GM23338 (cell line): ENCODE results near the gene GPR142. TPM values are rescaled to one million over a fixed set of nuclear protein-coding genes. Genes with fewer than 3 reads are reported as not detected.
"Not testable (repeated sequence)": the region's sequence is repeated elsewhere in the genome, so short reads cannot be mapped to it uniquely, and the experiment has no call there.

ENCODE experiments used
- ATAC-seq: fragments of 200-7000 bp; cut with Tn5 transposase; 3 replicates; pipeline ENCODE4 v1.9.1; 2020
- DNase-seq: peaks from one replicate; pipeline ENCODE4 v3.0.0-alpha.2; 2015; ENCODE audit warnings: low spot score
- H2AFZ ChIP-seq: fragments of 200-600 bp; sonication (generic); 2 replicates; pipeline ENCODE4 v1.8.0; 2016; ENCODE audit warnings: antibody characterized with exemption, mild to moderate bottlenecking, moderate library complexity
- H3F3A ChIP-seq: fragments of 200-600 bp; sonication (generic); replicated peaks from 2 replicates; pipeline ENCODE4 v1.8.0; 2017; ENCODE audit warnings: antibody characterized with exemption, mixed run types, low read depth
- H3K27ac ChIP-seq: fragments of 200-600 bp; sonication (generic); 2 replicates; pipeline ENCODE4 v1.6.1; 2016; ENCODE audit warnings: low read depth
- H3K27me3 ChIP-seq: fragments of 200-600 bp; sonication (generic); 2 replicates; pipeline ENCODE4 v1.8.0; 2016; ENCODE audit warnings: mild to moderate bottlenecking, mixed run types, moderate library complexity; ENCODE audit not compliant: insufficient read depth
- H3K36me3 ChIP-seq: fragments of 200-600 bp; sonication (generic); 2 replicates; pipeline ENCODE4 v1.8.0; 2016; ENCODE audit warnings: mild to moderate bottlenecking; ENCODE audit not compliant: insufficient read depth
- H3K4me1 ChIP-seq: fragments of 200-600 bp; sonication (generic); 2 replicates; pipeline ENCODE4 v1.8.0; 2016; ENCODE audit warnings: mild to moderate bottlenecking, moderate library complexity; ENCODE audit not compliant: insufficient read depth
- H3K4me2 ChIP-seq: fragments of 200-600 bp; sonication (generic); 2 replicates; pipeline ENCODE4 v1.7.1; 2017; ENCODE audit warnings: mixed run types
- H3K4me3 ChIP-seq: fragments of 200-600 bp; sonication (generic); 2 replicates; pipeline ENCODE4 v1.6.1; 2016; ENCODE audit warnings: mixed run types
- H3K79me2 ChIP-seq: fragments of 200-600 bp; sonication (generic); replicated peaks from 2 replicates; pipeline ENCODE4 v1.8.0; 2017; ENCODE audit warnings: mild to moderate bottlenecking; ENCODE audit not compliant: insufficient read depth
- H3K9me2 ChIP-seq: fragments of 200-600 bp; sonication (generic); 2 replicates; pipeline ENCODE4 v1.8.0; 2017; ENCODE audit not compliant: insufficient read depth
- H4K20me1 ChIP-seq: fragments of 200-600 bp; sonication (generic); replicated peaks from 2 replicates; pipeline ENCODE4 v1.8.0; 2017; ENCODE audit warnings: mild to moderate bottlenecking; ENCODE audit not compliant: insufficient read depth
- H3K27ac Mint-ChIP-seq: 2 replicates; pipeline ENCODE4 v1.8.0; 2020; ENCODE audit warnings: inconsistent platforms, mild to moderate bottlenecking, moderate library complexity, mixed read lengths
- H3K27me3 Mint-ChIP-seq: 3 replicates; pipeline ENCODE4 v1.8.0; 2022; ENCODE audit warnings: low read depth, mild to moderate bottlenecking, moderate library complexity, mixed read lengths, inconsistent platforms; ENCODE audit not compliant: insufficient read depth, poor library complexity
- H3K36me3 Mint-ChIP-seq: 3 replicates; pipeline ENCODE4 v1.8.0; 2021; ENCODE audit warnings: low read depth, mild to moderate bottlenecking, inconsistent platforms, moderate library complexity, mixed read lengths
- H3K4me1 Mint-ChIP-seq: 3 replicates; pipeline ENCODE4 v1.8.0; 2020; ENCODE audit warnings: mild to moderate bottlenecking, inconsistent platforms, mixed read lengths
- H3K4me3 Mint-ChIP-seq: 3 replicates; pipeline ENCODE4 v1.8.0; 2021; ENCODE audit warnings: moderate library complexity, mild to moderate bottlenecking, inconsistent platforms, mixed read lengths
- H3K9me3 Mint-ChIP-seq: 3 replicates; pipeline ENCODE4 v1.8.0; 2020; ENCODE audit warnings: moderate library complexity, mild to moderate bottlenecking, inconsistent platforms, mixed read lengths
- EZH2phosphoT487 ChIP-seq: fragments of 200-600 bp; sonication (generic); IDR thresholded peaks from one replicate; pipeline ENCODE4 v1.8.1; 2018; ENCODE audit warnings: antibody characterized with exemption; ENCODE audit not compliant: unreplicated experiment
- NANOG ChIP-seq: IDR thresholded peaks from 2 replicates; pipeline ENCODE4 v1.6.1; 2016; ENCODE audit warnings: antibody characterized with exemption, borderline replicate concordance
- POLR2AphosphoS5 ChIP-seq: IDR thresholded peaks from 2 replicates; pipeline ENCODE4 v1.6.1; 2016; ENCODE audit warnings: antibody characterized with exemption, low read depth
- STAT1 ChIP-seq: IDR thresholded peaks from one replicate; pipeline ENCODE4 v1.6.1; 2016; ENCODE audit warnings: antibody characterized with exemption; ENCODE audit not compliant: unreplicated experiment
- ZNF114 ChIP-seq: fragments of 250-450 bp; sonication (Bioruptor Pico); IDR thresholded peaks from 2 replicates; pipeline ENCODE4 v1.5.0; 2020; ENCODE audit warnings: mild to moderate bottlenecking, moderate library complexity
- polyA plus RNA-seq: library from polyadenylated mRNA; unstranded; fragments of >200 nt; fragmentation: Nextera tagmentation; extraction: Ambion mirVana; gene quantifications from 2 replicates; pipeline ENCODE4 v1.2.1, GENCODE V29; 2016
- total RNA-seq: library from RNA; depleted of rRNA; stranded (reverse); fragments of >200 nt; shearing (Covaris generic); gene quantifications from 2 replicates; pipeline ENCODE4 v1.2.3, GENCODE V29; 2014
- TF ChIP-seq, protein P1 (sequence below): IDR thresholded peaks from 2 replicates; pipeline ENCODE4 v1.6.1; 2016; ENCODE audit warnings: antibody characterized with exemption
- TF ChIP-seq, protein P2 (sequence below): IDR thresholded peaks from one replicate; pipeline ENCODE4 v1.6.1; 2018; ENCODE audit warnings: antibody characterized with exemption; ENCODE audit not compliant: unreplicated experiment

GPR142 gene
- total and polyA plus RNA-seq, 2 experiments from 2014 or later = not detected

DNA sequence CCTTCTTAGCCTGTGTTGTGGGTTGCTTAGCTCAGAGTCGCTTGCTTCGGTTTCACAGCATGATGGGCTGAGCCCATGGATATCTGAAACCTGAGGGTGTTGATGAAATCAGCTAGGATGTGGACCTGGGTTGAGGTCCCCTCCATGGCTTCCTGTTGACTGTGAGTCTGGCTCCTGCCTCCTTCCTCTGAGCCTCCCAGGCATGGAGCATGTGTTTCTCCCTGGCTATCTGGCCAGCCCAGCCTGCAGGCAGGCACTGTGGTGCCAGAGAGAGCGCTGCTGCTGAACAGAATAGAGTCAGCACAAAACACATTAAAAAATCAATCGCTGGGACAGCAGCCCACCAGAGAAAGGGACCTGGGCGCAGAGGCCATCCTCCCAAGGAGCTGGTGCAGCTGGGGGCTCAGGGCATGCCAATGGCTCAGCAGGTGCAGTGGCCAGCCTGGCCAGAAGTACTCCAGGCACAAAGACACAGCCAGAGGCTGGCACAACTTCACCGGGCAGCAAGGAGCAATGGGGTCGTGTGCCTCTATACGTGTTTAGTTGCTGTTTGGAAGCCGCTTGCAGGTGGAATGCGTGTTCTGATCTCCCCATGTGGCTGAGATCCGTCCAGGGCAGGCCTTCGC is 36.3 kb downstream of the GPR142 start (continued):
- no peak for TF ChIP-seq STAT1
- TF ChIP-seq, protein P1, sequence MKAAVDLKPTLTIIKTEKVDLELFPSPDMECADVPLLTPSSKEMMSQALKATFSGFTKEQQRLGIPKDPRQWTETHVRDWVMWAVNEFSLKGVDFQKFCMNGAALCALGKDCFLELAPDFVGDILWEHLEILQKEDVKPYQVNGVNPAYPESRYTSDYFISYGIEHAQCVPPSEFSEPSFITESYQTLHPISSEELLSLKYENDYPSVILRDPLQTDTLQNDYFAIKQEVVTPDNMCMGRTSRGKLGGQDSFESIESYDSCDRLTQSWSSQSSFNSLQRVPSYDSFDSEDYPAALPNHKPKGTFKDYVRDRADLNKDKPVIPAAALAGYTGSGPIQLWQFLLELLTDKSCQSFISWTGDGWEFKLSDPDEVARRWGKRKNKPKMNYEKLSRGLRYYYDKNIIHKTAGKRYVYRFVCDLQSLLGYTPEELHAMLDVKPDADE = no peak
- TF ChIP-seq NANOG = no peak
- no peak for TF ChIP-seq EZH2phosphoT487
- TF ChIP-seq, protein P2, sequence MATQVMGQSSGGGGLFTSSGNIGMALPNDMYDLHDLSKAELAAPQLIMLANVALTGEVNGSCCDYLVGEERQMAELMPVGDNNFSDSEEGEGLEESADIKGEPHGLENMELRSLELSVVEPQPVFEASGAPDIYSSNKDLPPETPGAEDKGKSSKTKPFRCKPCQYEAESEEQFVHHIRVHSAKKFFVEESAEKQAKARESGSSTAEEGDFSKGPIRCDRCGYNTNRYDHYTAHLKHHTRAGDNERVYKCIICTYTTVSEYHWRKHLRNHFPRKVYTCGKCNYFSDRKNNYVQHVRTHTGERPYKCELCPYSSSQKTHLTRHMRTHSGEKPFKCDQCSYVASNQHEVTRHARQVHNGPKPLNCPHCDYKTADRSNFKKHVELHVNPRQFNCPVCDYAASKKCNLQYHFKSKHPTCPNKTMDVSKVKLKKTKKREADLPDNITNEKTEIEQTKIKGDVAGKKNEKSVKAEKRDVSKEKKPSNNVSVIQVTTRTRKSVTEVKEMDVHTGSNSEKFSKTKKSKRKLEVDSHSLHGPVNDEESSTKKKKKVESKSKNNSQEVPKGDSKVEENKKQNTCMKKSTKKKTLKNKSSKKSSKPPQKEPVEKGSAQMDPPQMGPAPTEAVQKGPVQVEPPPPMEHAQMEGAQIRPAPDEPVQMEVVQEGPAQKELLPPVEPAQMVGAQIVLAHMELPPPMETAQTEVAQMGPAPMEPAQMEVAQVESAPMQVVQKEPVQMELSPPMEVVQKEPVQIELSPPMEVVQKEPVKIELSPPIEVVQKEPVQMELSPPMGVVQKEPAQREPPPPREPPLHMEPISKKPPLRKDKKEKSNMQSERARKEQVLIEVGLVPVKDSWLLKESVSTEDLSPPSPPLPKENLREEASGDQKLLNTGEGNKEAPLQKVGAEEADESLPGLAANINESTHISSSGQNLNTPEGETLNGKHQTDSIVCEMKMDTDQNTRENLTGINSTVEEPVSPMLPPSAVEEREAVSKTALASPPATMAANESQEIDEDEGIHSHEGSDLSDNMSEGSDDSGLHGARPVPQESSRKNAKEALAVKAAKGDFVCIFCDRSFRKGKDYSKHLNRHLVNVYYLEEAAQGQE = no peak

DNA sequence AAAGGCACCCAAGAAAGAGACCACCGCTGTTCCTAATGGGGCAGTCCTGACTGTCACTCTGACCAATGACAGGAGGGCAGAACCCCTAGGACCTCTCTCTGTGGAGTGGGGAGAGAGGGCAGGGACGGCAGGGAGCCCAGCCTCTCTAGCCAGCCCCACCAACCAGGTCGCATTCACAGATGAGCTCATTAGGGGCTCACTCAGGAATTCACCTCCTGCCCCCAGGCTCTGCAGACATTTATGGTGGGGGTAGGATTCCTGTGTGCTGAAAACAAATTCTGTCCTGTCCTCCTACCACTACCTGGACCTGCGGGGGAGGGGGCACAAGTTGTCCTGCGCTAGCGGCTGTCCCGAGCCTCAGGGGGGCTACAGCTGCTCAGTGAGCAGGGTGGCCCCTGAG is 36.9 kb downstream of the GPR142 start:
- H4K20me1 ChIP-seq = no peaks in the 10 kb centered on the region
- H3K27me3 ChIP-seq = no peaks in the 10 kb centered on the region
- DNase-seq (peak; percentile 76), ATAC-seq (peak; percentile 93)
- H2AFZ ChIP-seq = peak overlapping the region; percentile 94
- peaks cover 11% of the 10 kb centered on the region for H3K27me3 Mint-ChIP-seq
- H3K4me2 ChIP-seq = peak overlapping the region; percentile 75
- H3K27ac ChIP-seq = peak overlapping the region; percentile 78
- peak overlapping the region; percentile 27; the same call in 1 of the 2 replicates for H3K27ac Mint-ChIP-seq
- peak overlapping the region; percentile 20; the same call in 1 of the 3 replicates for H3K4me3 Mint-ChIP-seq
- peaks cover 16% of the 10 kb centered on the region for H3K4me1 Mint-ChIP-seq
- H3K9me2 ChIP-seq = no peaks in the 10 kb centered on the region
- 0 out of 2 replicates have a peak, but pooled peaks cover 4% of the 10 kb centered on the region for H3F3A ChIP-seq
- H3K36me3 ChIP-seq = no peaks in the 10 kb centered on the region
- H3K36me3 Mint-ChIP-seq = no peaks in the 10 kb centered on the region
- H3K4me3 ChIP-seq = peak overlapping the region; percentile 41
- TF ChIP-seq ZNF114 = no peak
- no peak for TF ChIP-seq NANOG
- no peak for TF ChIP-seq POLR2AphosphoS5
- no peaks in the 10 kb centered on the region for H3K9me3 Mint-ChIP-seq
- peaks cover 14% of the 10 kb centered on the region for H3K4me1 ChIP-seq
- no peaks in the 10 kb centered on the region for H3K79me2 ChIP-seq

DNA sequence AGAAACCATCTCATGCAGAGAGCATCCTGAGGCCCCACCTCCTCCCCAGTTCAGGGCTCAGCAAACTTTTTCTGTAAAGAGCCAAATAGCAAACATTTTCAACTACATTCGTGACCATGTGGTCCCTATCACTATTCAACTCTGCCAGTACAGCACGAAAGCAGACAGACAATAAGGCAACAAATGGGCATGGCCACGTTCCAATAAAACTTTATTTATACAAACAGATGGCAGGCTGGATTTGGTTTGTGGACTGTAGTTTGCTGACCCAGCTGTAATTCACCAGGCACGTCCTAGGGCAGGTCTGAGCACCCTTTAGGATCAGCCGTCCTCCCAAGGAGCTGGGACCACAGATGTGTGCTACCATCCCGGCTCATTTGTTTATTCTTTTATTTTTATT is 37.5 kb downstream of the GPR142 start:
- peak overlapping the region; percentile 75 for H3K4me2 ChIP-seq
- H3K4me3 Mint-ChIP-seq = peak overlapping the region; percentile 20; the same call in 2 of the 3 replicates
- ATAC-seq = no peak; the same call in 2 of the 3 replicates

DNA sequence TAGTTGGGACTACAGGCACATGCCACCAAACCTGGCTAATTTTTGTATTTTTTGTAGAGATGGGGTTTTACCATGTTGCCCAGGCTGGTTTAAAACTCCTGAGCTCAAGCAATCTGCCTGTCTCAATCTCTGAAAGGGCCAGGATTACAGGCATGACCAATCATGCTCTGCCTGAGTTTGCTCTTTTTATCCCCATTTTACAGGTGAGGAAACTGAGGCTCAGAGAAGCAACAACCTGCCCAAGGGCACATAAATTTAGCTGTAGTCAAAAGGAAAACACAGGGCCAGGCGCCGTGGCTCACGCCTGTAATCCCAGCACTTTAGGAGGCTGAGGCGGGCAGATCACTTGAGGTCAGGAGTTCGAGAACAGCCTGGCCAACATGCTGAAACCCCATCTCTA is 38.0 kb downstream of the GPR142 start:
- H3K9me3 Mint-ChIP-seq, ATAC-seq, H3K36me3 ChIP-seq, H3K27ac Mint-ChIP-seq, DNase-seq, H3K27me3 ChIP-seq, H3K79me2 ChIP-seq, H3K4me3 Mint-ChIP-seq, H2AFZ ChIP-seq, H3K27ac ChIP-seq, H3K4me3 ChIP-seq, H3K36me3 Mint-ChIP-seq, H3K4me2 ChIP-seq, H3F3A ChIP-seq, H4K20me1 ChIP-seq, H3K9me2 ChIP-seq: not testable (repeated sequence)
- peaks cover 14% of the 10 kb centered on the region for H3K4me1 ChIP-seq
- Mint-ChIP-seq H3K27me3 (peaks cover 11% of the 10 kb centered on the region), H3K4me1 (peaks cover 18% of the 10 kb centered on the region)

More for the DNA sequence above, 37.5 kb downstream of the GPR142 start:
- Histone ChIP-seq H2AFZ (peak overlapping the region; percentile 94), H3K36me3 (no peaks in the 10 kb centered on the region), H3K4me1 (peaks cover 14% of the 10 kb centered on the region), H4K20me1 (no peaks in the 10 kb centered on the region), H3F3A (0 out of 2 replicates have a peak, but pooled peaks cover 4% of the 10 kb centered on the region), H3K4me3 (peak overlapping the region; percentile 41), H3K27me3 (no peaks in the 10 kb centered on the region), H3K9me2 (no peaks in the 10 kb centered on the region), H3K79me2 (no peaks in the 10 kb centered on the region), H3K27ac (peak overlapping the region; percentile 78)
- H3K36me3 Mint-ChIP-seq = no peaks in the 10 kb centered on the region
- no peak for TF ChIP-seq ZNF114
- peaks cover 16% of the 10 kb centered on the region for H3K4me1 Mint-ChIP-seq
- H3K27ac Mint-ChIP-seq = peak overlapping the region; percentile 27; the same call in 1 of the 2 replicates
- no peak for DNase-seq
- H3K27me3 Mint-ChIP-seq = peaks cover 11% of the 10 kb centered on the region
- H3K9me3 Mint-ChIP-seq = no peaks in the 10 kb centered on the region
